ENCODE measurements around the gene MYO18B.

- TF ChIP-seq EZH2 (IDR thresholded peaks at IDR 0.05; ENCODE audit: borderline replicate concordance, low read depth, low read length, severe bottlenecking) = no peak
- no peak for TF ChIP-seq CTCF (IDR thresholded peaks at IDR 0.05; ENCODE audit: extremely low read depth in 1 of 2, insufficient read depth in 1 of 2, low read depth in 1 of 2, low read length in 2 of 2)
- no peak for TF ChIP-seq POLR2AphosphoS5 (IDR thresholded peaks at IDR 0.05; ENCODE audit: insufficient read depth, low read depth, low read length)
- no peak for TF ChIP-seq JUN (IDR thresholded peaks at IDR 0.05; ENCODE audit: borderline replicate concordance, insufficient read depth, insufficient read length, low read depth)
- no peak for TF ChIP-seq MAX (IDR thresholded peaks at IDR 0.05; ENCODE audit: insufficient read depth, insufficient read length)
- TF ChIP-seq POLR2A (IDR thresholded peaks at IDR 0.05; ENCODE audit: low read depth, low read length) = no peak
- TF ChIP-seq GATA2 (IDR thresholded peaks at IDR 0.05; ENCODE audit: insufficient read depth, insufficient read length, low read depth, low read length) = no peak
Measured at GRCh38 chr22:25922141-25922540, 180.2 kb downstream of the MYO18B start.

Data from endothelial cell of umbilical vein (primary cell).